GM18517 (cell line): Measurements from ENCODE around the gene KLC4.

Experiments used
- ATAC-seq: cut with Tn5 transposase; IDR thresholded peaks from one replicate; pipeline ENCODE4 v1.9.1; 2021; ENCODE audit warnings: mild to moderate bottlenecking, moderate library complexity; ENCODE audit not compliant: unreplicated experiment

The KLC4 gene

GRCh38 chr6:43120944-43121913, 61.8 kb downstream of the KLC4 start:
- no peak for ATAC-seq

- no peak for ATAC-seq
Measured at GRCh38 chr6:43122146-43122545, 62.7 kb downstream of the KLC4 start.

GRCh38 chr6:43123461-43124314, 64.3 kb downstream of the KLC4 start:
- no peak for ATAC-seq

DNA sequence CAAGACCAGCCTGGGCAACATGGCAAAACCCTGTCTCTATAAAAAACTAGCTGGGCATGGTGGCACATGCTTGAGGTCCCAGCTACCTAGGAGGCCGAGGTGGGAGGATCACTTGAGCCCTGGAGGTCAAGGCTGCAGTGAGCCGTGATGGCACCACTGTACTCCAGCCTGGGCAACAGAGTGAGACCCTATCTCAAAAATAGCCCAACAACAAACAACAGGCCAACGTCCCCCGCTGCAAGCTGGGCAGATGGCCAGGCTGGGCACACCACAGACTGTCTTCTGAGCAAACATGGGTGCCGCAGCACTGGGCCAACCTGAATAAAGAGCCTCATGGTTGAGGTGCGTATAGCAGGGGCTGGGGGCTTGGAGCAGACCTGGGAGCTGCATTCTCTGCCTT, 65.0 kb downstream of the KLC4 start:
- ATAC-seq: no peak
